ENCODE data around the gene PAQR8.
"Not testable (repeated sequence)": the region's sequence is repeated elsewhere in the genome, so short reads cannot be mapped to it uniquely, and the experiment has no call there.

PAQR8 gene

GRCh38 chr6:52376763-52377162 is 14.8 kb downstream of the PAQR8 start:
- DNase-seq (ENCODE audit: low read depth in 2 of 2) = no peak

GRCh38 chr6:52377538-52378221 is 15.7 kb downstream of the PAQR8 start:
- DNase-seq (ENCODE audit: low read depth in 2 of 2) = no peak

- DNase-seq (ENCODE audit: low read depth in 2 of 2) = no peak
Observed at GRCh38 chr6:52381249-52381648, 19.3 kb downstream of the PAQR8 start.

GRCh38 chr6:52384145-52384766 is 22.3 kb downstream of the PAQR8 start:
- no peak for DNase-seq (ENCODE audit: low read depth in 2 of 2)

GRCh38 chr6:52385074-52385473 is 23.1 kb downstream of the PAQR8 start:
- no peak for DNase-seq (ENCODE audit: low read depth in 2 of 2)

- DNase-seq (ENCODE audit: low read depth in 2 of 2) = not testable (repeated sequence)
Observed at GRCh38 chr6:52388119-52388518, 26.2 kb downstream of the PAQR8 start.

GRCh38 chr6:52388790-52389189 is 26.8 kb downstream of the PAQR8 start:
- no peak for DNase-seq (ENCODE audit: low read depth in 2 of 2)

- no peak for DNase-seq (ENCODE audit: low read depth in 2 of 2)
Observed at GRCh38 chr6:52389264-52389625, 27.3 kb downstream of the PAQR8 start.

- peak in 1 of 2 experiments; percentile 43 for DNase-seq (ENCODE audit: low read depth in 2 of 2)
Observed at GRCh38 chr6:52389626-52390360, 27.8 kb downstream of the PAQR8 start.

GRCh38 chr6:52390361-52390727 is 28.4 kb downstream of the PAQR8 start:
- DNase-seq (ENCODE audit: low read depth in 2 of 2) = no peak

GRCh38 chr6:52391599-52391998 is 29.6 kb downstream of the PAQR8 start:
- no peak for DNase-seq (ENCODE audit: low read depth in 2 of 2)

- DNase-seq (ENCODE audit: low read depth in 2 of 2) = no peak
Observed at GRCh38 chr6:52392944-52393343, 31.0 kb downstream of the PAQR8 start.

- no peak for DNase-seq (ENCODE audit: low read depth in 2 of 2)
Observed at GRCh38 chr6:52393780-52394179, 31.8 kb downstream of the PAQR8 start.

GRCh38 chr6:52394251-52394666 is 32.3 kb downstream of the PAQR8 start:
- no peak for DNase-seq (ENCODE audit: low read depth in 2 of 2)

GRCh38 chr6:52395969-52396368 is 34.0 kb downstream of the PAQR8 start:
- no peak for DNase-seq (ENCODE audit: low read depth in 2 of 2)

GRCh38 chr6:52399511-52400312 is 37.8 kb downstream of the PAQR8 start:
- DNase-seq (ENCODE audit: low read depth in 2 of 2) = no peak

- DNase-seq (ENCODE audit: low read depth in 2 of 2) = no peak
Observed at GRCh38 chr6:52400313-52401041, 38.5 kb downstream of the PAQR8 start.

- DNase-seq (ENCODE audit: low read depth in 2 of 2) = no peak
Observed at GRCh38 chr6:52403086-52403485, 41.1 kb downstream of the PAQR8 start.

GRCh38 chr6:52403627-52404026 is 41.7 kb downstream of the PAQR8 start:
- DNase-seq (ENCODE audit: low read depth in 2 of 2) = no peak

- DNase-seq (ENCODE audit: low read depth in 2 of 2) = no peak
Observed at GRCh38 chr6:52405243-52405642, 43.3 kb downstream of the PAQR8 start.

- no peak for DNase-seq (ENCODE audit: low read depth in 2 of 2)
Observed at GRCh38 chr6:52407467-52407866, 45.5 kb downstream of the PAQR8 start.

GRCh38 chr6:52409499-52409898 is 47.5 kb downstream of the PAQR8 start:
- no peak for DNase-seq (ENCODE audit: low read depth in 2 of 2)

Measured in stimulated activated CD4-positive, alpha-beta T cell treated with anti-CD3 and anti-CD28 coated beads, Interleukin-12 subunit alpha, Interleukin-12 subunit beta, amount 100 ng/mL, for 24 hours (primary cell).